CD1c-positive myeloid dendritic cell (primary cell): ENCODE data around the gene SATB2.
A peak's percentile ranks its signal among the peaks of the same experiment; 100 is the strongest.

Source experiments
- DNase-seq: peaks from one replicate; pipeline ENCODE4 v3.0.0-alpha.2; 2016; ENCODE audit errors: extremely low spot score

The SATB2 gene

DNA sequence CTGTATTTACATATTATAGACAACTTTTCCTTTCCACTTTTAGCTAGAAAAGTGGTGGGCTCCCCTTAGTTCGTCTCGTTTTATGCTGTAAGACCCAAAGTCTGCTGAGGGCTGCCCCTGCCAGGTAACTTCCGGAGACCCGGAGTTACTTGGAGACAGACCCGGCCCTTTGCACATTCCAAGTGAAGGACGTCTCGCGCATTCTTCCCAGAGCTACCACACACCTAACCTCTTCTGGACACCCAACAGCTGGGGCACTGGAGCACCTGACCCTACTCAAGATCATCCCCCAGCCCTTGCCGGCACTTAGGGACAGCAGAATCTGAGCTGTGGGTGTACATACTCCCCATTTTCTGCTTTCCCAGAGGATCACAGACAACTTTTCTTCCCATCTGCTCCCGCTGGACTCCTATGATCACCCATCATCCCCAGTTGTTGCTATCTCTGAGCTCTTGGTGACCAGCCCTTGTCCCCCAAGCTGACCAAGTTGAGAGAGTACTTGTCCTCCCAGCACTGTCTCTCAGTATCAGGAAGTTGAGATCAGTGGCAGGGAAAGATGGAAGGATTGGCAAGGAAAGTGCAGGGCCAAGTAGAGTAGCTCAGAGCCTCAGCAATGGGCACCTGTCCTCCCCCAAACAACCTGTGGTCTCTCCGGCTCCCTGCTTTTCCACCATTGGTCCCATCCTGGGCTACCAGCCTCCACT is 8.4 kb upstream of the SATB2 start:
- DNase-seq: no peak

GRCh38 chr2:199465390-199465789 is 7.7 kb upstream of the SATB2 start:
- DNase-seq: no peak

DNA sequence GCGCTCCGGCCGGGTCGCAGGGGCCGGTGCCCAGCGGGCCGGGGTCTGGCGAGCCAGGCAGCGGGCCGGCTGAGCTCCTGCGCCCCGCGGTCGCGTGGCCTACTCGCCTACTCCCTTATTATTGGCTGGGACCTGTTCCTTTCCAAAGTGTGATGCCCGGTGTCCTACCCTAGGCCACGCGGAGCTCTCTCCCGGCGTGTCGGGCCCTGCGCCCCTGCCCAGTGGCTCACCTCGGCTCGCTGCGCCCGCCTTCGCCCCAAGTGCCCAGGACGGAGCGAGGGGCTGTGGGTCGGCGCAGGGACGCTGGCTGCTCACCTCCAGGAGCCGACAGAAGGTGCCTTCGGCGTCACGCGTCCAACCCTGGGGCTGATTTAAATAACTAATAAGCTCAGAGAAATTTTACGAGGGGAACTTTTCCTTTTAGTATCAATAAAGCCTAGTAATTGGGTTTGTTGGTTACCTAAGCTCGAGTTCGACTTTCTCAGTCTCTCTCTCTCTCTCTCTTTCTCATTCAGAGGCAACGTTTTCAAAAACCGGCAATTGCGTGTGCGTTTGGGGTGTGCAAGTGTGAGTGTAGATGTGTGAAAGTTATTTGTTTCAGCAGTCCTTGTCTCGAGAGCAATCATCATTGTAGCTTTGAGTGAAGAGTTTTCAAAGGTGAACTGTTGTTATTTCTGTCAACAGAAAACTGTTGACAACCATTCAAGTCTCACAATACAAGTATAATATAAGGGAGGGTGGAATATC is 7.0 kb upstream of the SATB2 start:
- DNase-seq: no peak

DNA sequence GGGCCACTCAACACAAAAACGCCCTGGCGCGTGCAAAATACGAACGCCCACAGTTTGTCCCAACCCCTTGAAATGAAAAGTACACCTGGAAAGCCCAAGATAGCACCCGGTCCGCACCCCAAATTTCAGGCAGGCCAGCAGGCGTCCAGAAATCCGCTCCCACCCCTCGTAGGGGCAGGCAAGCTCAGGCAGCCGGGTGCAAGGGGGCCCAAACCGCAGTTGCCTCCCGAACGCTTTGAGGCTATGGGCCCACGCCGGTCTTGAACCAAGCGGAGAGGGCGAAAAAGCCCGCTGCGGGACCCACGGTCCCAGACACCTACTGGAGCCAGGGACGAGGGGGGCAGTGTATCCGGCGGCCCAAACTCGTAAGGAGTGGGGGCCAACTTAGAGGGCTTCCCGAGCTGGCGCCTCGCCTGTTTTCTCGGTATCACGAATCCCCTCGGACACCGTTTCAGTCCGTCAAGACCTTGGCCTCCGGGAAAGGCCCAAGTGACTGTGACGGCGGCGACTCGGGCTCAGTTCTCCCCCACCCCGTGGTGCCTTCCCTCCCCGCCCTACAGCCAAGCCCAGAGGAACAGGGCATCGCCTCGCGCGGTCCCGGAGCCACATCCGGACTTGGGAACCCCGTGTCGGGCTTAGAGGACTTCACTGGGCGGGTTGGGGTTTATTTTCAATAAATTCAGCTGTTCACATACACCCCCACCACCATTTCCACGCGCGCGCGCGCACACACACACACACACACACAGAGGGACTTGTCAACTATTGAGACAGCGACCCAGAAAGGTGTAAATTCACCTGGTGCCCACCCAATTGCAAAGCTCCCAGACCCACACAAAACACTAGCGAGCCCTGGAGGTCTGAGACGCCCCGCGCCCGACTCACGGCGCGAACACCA is 6.2 kb upstream of the SATB2 start:
- DNase-seq: peak; percentile 6

- peak; percentile 84 for DNase-seq
Measured at GRCh38 chr2:199462956-199463692, 5.4 kb upstream of the SATB2 start.

- no peak for DNase-seq
Measured at GRCh38 chr2:199462347-199462955, 4.7 kb upstream of the SATB2 start.

DNA sequence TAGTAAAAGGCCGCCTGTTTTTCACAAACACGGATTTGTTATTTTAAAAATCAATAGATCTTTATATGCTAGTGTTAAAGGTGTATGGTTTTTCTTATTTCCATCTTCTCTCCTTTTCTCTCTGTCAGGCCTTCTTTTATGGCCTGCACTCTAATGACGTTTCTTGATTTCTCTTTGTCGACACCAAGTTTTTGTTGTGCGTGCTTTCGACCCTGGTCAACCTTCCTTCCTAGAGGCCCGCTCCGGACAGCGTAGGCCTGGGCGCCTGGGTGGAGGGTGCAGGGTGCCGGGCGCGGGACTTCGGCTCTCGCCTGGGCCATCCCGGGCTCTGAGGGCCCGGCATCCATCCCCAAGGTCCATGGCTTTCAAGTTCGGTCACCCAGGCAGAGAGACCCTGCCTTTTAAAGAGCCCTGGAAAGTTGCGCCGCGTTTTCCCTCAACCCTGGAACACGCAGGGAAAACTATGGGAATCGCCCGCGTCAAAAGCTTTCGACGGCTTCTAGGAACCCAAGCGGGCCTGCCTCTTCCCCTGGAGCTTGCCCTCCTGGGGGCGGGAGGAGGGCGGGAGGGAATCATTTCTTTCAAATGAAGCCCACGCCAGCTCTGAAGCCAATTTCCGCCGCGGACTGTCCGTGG is 4.1 kb upstream of the SATB2 start:
- DNase-seq: no peak

DNA sequence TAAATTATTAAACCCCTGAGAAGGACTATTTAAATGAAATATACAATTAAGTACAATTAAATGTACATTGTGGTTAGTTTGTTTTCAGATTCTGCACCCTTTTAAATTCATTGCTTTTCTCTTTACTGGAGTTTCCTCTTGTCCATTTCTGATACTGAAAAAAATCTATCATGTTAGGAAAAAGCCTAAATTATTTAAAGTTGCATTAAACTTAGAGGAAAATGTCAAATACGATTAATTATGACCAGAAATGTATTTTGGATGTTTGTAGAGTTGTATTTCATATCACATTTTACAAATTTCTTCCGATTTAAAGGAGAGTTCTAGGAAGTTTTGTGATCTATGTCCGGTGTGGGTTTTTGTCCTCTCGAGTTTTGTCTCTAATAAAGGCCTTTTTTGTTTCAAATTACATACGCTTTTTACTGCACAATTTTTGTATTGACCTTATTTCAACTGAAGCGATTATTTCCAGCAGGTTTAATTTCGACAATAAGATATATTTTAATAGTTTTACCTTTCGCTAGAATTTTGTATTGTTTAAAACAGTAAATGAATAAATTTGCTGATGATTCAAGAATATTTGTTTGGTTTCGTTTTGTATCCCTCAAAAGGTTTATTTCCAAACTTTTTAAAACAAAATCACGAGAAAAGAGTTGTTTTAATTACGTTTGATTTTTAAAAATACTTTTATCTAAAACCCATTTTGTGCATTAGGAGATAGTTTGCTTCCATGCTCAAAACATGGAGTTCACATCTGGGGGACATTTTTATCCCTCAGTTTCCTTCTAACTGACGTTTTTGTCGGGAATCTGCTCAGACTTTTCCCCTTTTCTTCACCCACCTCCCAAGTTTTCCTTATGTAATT is 3.3 kb upstream of the SATB2 start:
- no peak for DNase-seq

DNA sequence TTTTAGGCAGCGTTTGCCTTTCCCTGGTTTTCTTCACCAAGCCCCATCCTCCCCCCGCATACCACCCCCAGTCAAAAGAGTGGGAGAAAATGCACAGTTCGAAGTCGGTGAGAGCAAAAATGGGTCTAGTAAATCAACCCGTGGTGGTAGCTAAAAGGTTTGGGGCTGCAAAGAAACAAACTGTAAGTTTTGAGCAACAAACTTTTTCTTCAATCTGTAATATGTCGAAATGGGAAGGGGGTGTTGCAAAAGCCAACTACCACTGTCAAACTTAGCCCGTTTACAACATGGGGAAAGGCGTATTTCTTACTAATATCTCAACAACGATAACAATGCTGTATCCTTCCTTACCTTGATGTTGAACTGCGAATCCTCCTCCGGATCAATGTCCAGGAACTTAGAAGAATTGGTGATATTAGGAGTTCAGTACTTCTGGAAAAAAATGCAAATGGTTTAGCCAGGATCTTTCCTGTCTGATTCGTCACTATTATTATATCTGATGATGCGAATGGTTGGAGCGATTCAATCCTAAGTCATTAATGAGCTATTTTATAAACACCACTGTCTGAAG is 2.4 kb upstream of the SATB2 start:
- DNase-seq: peak; percentile 53

- DNase-seq: peak; percentile 86
Measured at GRCh38 chr2:199459286-199460100, 1.8 kb upstream of the SATB2 start.

GRCh38 chr2:199458806-199459285 is 1.1 kb upstream of the SATB2 start:
- DNase-seq: peak; percentile 39

GRCh38 chr2:199458009-199458805 is 468 bp upstream of the SATB2 start:
- DNase-seq: peak; percentile 29

DNA sequence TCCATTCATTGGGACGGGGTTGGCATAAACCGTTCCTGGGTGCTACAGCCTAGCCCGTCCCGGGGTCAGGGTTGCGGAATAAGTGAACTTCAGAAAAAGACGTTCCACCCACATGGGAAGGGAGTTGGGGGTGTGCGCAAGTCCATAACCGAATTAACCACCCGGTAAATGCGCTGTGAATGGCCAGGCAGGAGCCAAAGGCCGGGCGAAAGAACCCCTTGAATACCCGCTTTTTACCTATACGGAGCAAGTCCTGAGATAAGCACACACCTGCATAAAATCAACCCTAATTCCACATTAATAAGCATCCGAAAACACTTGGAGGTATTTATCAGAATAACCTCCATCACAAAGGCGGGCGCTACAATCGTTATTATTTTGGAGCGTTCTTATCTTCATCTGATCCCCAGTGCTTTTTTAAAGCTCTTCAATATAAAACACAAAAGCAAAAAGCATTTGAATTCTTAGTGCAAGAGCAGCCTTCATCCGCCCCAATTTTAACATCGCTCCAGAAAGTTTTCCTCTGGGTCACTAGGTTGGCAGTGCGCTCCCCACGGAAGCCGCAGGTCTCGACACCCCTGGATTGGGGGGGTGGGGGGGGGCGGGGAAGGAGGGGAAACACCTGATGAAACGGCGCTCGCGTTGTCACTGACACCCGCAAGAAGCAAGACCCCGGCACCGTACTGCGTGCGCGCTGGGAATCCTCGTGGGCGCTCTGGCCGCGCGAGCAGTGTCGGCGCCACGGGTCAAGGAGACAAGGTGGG is 1.2 kb downstream of the SATB2 start:
- DNase-seq: no peak

GRCh38 chr2:199455545-199456382 is 2.0 kb downstream of the SATB2 start:
- DNase-seq: peak; percentile 7

DNA sequence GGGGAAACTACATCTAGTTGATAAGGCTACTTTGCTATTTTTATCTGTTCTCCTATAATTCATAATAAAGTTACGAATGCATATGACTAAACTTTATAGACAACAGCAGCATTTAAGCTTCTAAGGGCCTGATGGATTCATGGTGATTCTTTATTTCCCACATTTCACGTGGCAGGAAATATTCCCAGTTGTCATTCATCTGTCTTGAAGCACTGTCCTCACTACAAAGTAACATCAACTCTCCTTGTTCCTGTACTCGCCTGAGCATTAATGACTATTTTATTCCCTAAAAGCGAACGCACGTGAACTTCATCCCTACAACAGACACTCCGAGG is 2.6 kb downstream of the SATB2 start:
- no peak for DNase-seq

DNA sequence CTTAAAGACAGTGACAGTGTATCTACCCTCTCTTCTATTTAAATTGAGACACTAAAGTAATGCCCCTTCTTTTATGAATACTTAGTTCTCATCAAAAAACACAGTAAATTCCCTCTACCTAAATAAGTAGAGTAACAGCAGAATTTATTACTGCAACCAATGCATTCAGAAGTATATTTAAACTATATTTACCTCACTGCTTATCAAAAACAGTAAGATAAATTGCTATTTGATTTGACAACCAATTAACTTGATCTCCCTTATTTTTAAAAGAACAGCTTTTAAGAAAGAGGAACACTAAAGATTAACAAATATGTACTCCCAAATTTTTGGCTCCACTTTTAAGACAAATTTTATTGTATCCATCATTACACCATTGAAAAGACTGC is 4.8 kb downstream of the SATB2 start:
- DNase-seq: no peak
